ENCODE data around the gene CDT1. TPM values are rescaled to one million over a fixed set of nuclear protein-coding genes. Genes with fewer than 3 reads are reported as not detected.

Gene CDT1
- polyA plus RNA-seq, 1 of the 3 experiments (the other 2 are of a cell fraction) = 6.1 TPM

DNA sequence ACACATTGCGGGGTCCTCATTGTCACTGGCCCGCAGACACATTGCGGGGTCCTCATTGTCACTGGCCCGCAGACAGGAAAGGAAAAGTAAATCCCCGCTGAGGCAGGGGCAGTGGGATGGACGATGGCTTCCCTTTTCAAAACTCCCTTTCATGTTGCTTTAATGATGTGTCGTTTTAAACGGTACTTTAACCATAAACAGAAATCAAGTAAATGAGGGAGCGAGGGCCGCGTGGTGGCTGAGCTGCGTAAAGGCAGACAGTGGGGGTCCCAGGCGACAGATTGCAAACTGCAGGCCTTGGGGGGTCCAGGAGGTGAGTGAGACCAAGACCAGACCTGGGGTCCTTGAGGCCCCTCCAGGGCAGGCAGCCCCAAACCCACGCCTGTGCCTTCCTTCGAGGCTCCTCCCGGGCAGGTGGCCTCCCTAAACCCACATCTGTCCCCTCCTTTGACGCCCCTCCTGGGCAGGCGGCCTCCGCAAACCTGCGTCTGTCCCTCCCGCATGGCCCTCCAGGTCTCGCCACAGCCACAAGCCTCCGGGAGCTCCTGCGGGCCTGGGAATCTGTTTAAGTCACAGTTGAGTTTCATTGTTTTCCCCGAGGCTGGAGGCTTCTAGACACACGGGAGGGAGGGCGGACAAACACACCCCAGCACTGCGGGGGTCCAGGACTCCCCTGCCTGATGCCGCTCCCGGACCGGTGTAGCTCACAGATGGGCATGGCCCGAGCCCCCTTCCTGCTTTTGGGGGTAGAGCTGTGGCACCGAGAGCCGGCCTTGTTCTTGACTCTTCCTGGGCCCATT is 25.9 kb upstream of the CDT1 start (continued):
- TF ChIP-seq TAF1 (IDR thresholded peaks at IDR 0.05; ENCODE audit: borderline replicate concordance, low read depth, low read length) = no peak
- no peak for TF ChIP-seq JUND (IDR thresholded peaks at IDR 0.05)
- TF ChIP-seq TEAD4 (IDR thresholded peaks at IDR 0.05; ENCODE audit: borderline replicate concordance, insufficient read depth) = no peak

GRCh38 chr16:88778271-88778525 is 25.4 kb upstream of the CDT1 start:
- CTCF ChIA-PET = no interaction called here
- no peak overlapping the region for H3K4me2 ChIP-seq

GRCh38 chr16:88778541-88779065 is 25.0 kb upstream of the CDT1 start:
- H3K27ac ChIP-seq (ENCODE audit: low read depth in 2 of 2, low read length in 1 of 2) = no peak overlapping the region
- WGBS (ENCODE audit: low lambda C conversion rate) = 88% methylated on average over 19 of the region's 30 CpGs
- H2AFZ ChIP-seq (ENCODE audit: low read depth) = no peak overlapping the region
- no peak overlapping the region for H3K4me3 ChIP-seq (ENCODE audit: low read depth in 2 of 2, low read length in 1 of 2)
- DNase-seq = no peak
- no peaks in the 10 kb centered on the region for H3K9me2 ChIP-seq
- ChIA-PET CTCF (interaction anchor here (1.4 to 3.9 kb wide), 3 partner anchors 17 to 79 kb away, joined by 3 to 35 read pairs (median 4); no protein-coding TSS in a partner anchor), POLR2A (no interaction called here)
- peaks cover 21% of the 10 kb centered on the region for H3F3A ChIP-seq (replicated peaks; ENCODE audit: insufficient read depth)
- H3K27me3 ChIP-seq (ENCODE audit: insufficient read depth) = no peaks in the 10 kb centered on the region
- no peaks in the 10 kb centered on the region for H3K36me3 ChIP-seq (replicated peaks in 1 of 2; ENCODE audit: control insufficient read depth in 1 of 2, insufficient read depth in 2 of 2, low read length in 1 of 2)
- TF ChIP-seq FOXM1 (IDR thresholded peaks at IDR 0.05; ENCODE audit: low read depth) (no peak), TCF12 (IDR thresholded peaks at IDR 0.05) (no peak), ELF1 (IDR thresholded peaks at IDR 0.05) (no peak), GABPA (IDR thresholded peaks at IDR 0.05; ENCODE audit: low read depth) (no peak), MEF2A (IDR thresholded peaks at IDR 0.05; ENCODE audit: borderline replicate concordance, low read depth) (no peak), CHD2 (IDR thresholded peaks at IDR 0.05; ENCODE audit: low read length, partially characterized antibody) (no peak), FOSL2 (IDR thresholded peaks at IDR 0.05; ENCODE audit: borderline replicate concordance, low read depth) (no peak), POLR2AphosphoS5 (IDR thresholded peaks at IDR 0.05; ENCODE audit: low read depth, low read length) (no peak), RFX5 (IDR thresholded peaks at IDR 0.05; ENCODE audit: low read length) (no peak), RXRA (IDR thresholded peaks at IDR 0.05; ENCODE audit: borderline replicate concordance, low read depth) (no peak), MAX (IDR thresholded peaks at IDR 0.05; ENCODE audit: low read depth) (no peak), USF1 (IDR thresholded peaks at IDR 0.05; ENCODE audit: borderline replicate concordance, low read depth) (no peak), FOXJ3 (CRISPR knock-in tag; IDR thresholded peaks at IDR 0.05) (no peak), RCOR1 (IDR thresholded peaks at IDR 0.05; ENCODE audit: low read length) (no peak)
- TF ChIP-seq, protein P1, sequence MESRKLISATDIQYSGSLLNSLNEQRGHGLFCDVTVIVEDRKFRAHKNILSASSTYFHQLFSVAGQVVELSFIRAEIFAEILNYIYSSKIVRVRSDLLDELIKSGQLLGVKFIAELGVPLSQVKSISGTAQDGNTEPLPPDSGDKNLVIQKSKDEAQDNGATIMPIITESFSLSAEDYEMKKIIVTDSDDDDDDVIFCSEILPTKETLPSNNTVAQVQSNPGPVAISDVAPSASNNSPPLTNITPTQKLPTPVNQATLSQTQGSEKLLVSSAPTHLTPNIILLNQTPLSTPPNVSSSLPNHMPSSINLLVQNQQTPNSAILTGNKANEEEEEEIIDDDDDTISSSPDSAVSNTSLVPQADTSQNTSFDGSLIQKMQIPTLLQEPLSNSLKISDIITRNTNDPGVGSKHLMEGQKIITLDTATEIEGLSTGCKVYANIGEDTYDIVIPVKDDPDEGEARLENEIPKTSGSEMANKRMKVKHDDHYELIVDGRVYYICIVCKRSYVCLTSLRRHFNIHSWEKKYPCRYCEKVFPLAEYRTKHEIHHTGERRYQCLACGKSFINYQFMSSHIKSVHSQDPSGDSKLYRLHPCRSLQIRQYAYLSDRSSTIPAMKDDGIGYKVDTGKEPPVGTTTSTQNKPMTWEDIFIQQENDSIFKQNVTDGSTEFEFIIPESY (IDR thresholded peaks at IDR 0.05; ENCODE audit: borderline replicate concordance, low read depth) = no peak
- TF ChIP-seq, protein P2, sequence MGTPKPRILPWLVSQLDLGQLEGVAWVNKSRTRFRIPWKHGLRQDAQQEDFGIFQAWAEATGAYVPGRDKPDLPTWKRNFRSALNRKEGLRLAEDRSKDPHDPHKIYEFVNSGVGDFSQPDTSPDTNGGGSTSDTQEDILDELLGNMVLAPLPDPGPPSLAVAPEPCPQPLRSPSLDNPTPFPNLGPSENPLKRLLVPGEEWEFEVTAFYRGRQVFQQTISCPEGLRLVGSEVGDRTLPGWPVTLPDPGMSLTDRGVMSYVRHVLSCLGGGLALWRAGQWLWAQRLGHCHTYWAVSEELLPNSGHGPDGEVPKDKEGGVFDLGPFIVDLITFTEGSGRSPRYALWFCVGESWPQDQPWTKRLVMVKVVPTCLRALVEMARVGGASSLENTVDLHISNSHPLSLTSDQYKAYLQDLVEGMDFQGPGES (IDR thresholded peaks at IDR 0.05; ENCODE audit: low read depth, low read length) = no peak
- no peaks in the 10 kb centered on the region for H3K9me3 ChIP-seq
- peaks cover 0 to 46% of the 10 kb centered on the region in 2 experiments; a peak in 3 of 4 replicates for H3K4me1 ChIP-seq (ENCODE audit: control insufficient read depth in 1 of 2, insufficient read depth in 2 of 2, low read depth in 1 of 2, low read length in 1 of 2)
- no peak overlapping the region for H3K4me2 ChIP-seq
- no peak overlapping the region for H3K9ac ChIP-seq
- peaks cover 98% of the 10 kb centered on the region for H4K20me1 ChIP-seq (ENCODE audit: insufficient read depth)
- peaks cover 100% of the 10 kb centered on the region for H3K79me2 ChIP-seq (ENCODE audit: insufficient read depth)

More at GRCh38 chr16:88778271-88778525, 25.4 kb upstream of the CDT1 start:
- TF ChIP-seq GATA2 (CRISPR knock-in tag; IDR thresholded peaks at IDR 0.05) (no peak), RCOR1 (IDR thresholded peaks at IDR 0.05; ENCODE audit: low read length) (no peak), SMC3 (IDR thresholded peaks at IDR 0.05; ENCODE audit: low read depth, low read length) (no peak), RXRA (IDR thresholded peaks at IDR 0.05; ENCODE audit: borderline replicate concordance, low read depth) (no peak), TAF1 (IDR thresholded peaks at IDR 0.05; ENCODE audit: borderline replicate concordance, low read depth, low read length) (no peak), SIN3A (IDR thresholded peaks at IDR 0.05; ENCODE audit: borderline replicate concordance, low read depth, low read length) (no peak), MAX (IDR thresholded peaks at IDR 0.05; ENCODE audit: low read depth) (no peak), ELF1 (IDR thresholded peaks at IDR 0.05) (no peak)
- Histone ChIP-seq H4K20me1 (ENCODE audit: insufficient read depth) (peaks cover 98% of the 10 kb centered on the region), H3K4me1 (ENCODE audit: control insufficient read depth in 1 of 2, insufficient read depth in 2 of 2, low read depth in 1 of 2, low read length in 1 of 2) (peaks cover 0 to 46% of the 10 kb centered on the region in 2 experiments; a peak in 3 of 4 replicates), H3F3A (replicated peaks; ENCODE audit: insufficient read depth) (peaks cover 21% of the 10 kb centered on the region), H3K27ac (ENCODE audit: low read depth in 2 of 2, low read length in 1 of 2) (no peak overlapping the region), H3K4me3 (ENCODE audit: low read depth in 2 of 2, low read length in 1 of 2) (no peak overlapping the region), H3K9me3 (no peaks in the 10 kb centered on the region), H3K9me2 (no peaks in the 10 kb centered on the region), H3K36me3 (replicated peaks in 1 of 2; ENCODE audit: control insufficient read depth in 1 of 2, insufficient read depth in 2 of 2, low read length in 1 of 2) (no peaks in the 10 kb centered on the region), H3K9ac (no peak overlapping the region), H2AFZ (ENCODE audit: low read depth) (no peak overlapping the region), H3K27me3 (ENCODE audit: insufficient read depth) (no peaks in the 10 kb centered on the region), H3K79me2 (ENCODE audit: insufficient read depth) (peaks cover 100% of the 10 kb centered on the region)
- POLR2A ChIA-PET = no interaction called here
- no peak for DNase-seq
- 89% methylated on average over 5 of the region's 7 CpGs for WGBS (ENCODE audit: low lambda C conversion rate)

Measured in SK-N-SH (cell line).